GM19328 (cell line): ENCODE measurements around the gene EEF2.
"Not testable (repeated sequence)": the region's sequence is repeated elsewhere in the genome, so short reads cannot be mapped to it uniquely, and the experiment has no call there.

Experiments used
- ATAC-seq: cut with Tn5 transposase; IDR thresholded peaks from one replicate; pipeline ENCODE4 v1.9.1; 2021; ENCODE audit warnings: mild to moderate bottlenecking, moderate library complexity; ENCODE audit not compliant: unreplicated experiment

EEF2 gene

GRCh38 chr19:4015705-4016402 is 30.6 kb upstream of the EEF2 start:
- no peak for ATAC-seq

DNA sequence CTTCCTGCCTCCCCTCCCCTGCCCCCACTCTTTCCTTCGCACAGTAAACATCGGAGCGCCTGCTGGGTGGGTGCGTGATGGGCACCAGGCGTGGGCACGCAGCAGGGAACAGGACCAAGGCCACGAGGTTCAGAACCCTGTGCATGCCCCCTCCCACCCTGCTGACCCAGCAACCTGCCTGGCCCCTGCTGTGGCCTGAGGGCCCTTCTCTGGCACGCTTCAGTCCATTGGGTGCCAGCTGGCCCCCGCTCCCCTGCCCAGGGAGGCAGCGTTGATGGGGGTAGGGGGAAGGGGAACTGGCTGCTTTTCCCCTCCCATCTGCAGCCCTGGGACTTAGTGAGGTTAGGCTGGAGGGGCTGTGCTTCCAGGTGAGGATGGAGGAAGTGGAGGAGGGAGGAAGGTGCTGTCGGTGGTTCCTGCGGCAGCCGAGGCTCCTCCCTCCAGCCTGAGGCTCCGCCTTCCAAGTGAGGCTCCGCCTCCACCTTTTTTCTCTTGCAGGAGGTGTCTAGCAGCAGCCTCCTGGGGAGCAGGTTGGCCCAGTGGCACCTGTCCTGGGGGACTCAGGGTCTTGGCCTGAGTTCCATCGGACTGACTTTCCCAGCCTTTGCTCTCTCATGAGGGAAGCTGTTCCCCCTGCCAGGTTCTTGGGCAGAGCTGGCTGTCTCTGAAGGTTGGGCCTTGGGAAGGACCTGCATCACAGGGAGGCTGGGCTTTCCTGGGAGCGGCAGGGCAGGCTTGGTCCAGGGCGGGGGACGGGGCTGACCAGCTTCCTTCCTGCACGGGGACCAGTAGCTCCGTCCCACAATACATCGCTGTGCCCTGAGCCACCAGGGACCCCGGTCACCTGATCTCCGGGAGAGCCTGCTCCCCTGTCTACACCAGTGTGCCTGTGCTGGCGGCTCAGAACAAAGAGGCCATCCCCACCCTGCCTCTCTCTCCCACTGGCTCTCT is 29.6 kb upstream of the EEF2 start:
- no peak for ATAC-seq

DNA sequence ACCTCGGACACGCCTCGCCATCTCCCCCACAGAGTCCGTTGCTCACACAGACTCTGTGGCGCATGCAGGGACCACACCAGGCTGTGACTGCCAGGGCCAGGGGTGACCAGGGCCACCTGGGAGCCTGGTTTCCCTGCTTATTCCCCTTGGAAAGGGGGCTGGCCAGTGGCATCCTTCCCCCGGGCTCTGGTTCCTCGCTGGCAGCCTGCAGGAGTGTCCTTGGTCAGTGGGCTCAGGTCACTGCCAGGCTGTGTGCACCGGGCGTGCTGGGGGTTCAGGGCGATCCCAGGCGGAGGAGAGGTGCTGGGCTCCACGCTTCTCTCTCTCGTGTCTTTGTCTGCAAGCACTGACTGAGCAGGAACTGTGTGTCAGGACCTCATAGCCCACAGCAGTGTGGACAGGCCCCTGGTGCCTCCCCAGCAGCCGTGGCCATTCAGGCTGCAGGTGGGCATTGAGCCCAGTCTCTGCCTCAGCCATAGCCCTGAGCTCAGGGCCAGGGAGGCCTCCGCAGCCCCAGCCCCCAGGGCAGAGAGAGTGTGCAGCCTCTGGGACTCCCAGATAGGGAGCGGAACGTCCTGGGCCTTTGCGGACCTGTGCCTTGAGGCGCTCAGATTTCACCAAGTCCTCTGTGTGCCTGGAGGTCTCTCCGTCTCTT is 28.8 kb upstream of the EEF2 start:
- ATAC-seq, result no peak

DNA sequence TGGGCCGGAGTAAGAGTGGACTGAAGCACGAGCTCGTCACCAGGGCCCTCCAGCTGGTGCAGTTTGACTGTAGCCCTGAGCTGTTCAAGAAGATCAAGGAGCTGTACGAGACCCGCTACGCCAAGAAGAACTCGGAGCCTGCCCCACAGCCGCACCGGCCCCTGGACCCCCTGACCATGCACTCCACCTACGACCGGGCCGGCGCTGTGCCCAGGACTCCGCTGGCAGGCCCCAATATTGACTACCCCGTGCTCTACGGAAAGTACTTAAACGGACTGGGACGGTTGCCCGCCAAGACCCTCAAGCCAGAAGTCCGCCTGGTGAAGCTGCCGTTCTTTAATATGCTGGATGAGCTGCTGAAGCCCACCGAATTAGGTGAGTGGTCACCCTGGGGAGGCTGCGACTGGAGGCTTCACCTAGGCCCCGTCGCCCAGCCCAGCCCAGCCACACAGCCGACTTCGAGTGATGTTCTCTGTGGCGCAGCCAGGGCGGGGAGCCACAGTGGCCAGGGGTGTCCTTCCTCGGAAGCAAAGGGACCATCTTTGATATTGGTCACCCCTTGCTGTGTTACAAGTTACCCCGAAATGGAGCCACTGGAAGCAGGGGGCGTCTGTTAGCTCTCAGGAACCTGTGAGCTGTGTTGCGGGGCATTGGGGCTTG is 27.8 kb upstream of the EEF2 start:
- ATAC-seq, result no peak

DNA sequence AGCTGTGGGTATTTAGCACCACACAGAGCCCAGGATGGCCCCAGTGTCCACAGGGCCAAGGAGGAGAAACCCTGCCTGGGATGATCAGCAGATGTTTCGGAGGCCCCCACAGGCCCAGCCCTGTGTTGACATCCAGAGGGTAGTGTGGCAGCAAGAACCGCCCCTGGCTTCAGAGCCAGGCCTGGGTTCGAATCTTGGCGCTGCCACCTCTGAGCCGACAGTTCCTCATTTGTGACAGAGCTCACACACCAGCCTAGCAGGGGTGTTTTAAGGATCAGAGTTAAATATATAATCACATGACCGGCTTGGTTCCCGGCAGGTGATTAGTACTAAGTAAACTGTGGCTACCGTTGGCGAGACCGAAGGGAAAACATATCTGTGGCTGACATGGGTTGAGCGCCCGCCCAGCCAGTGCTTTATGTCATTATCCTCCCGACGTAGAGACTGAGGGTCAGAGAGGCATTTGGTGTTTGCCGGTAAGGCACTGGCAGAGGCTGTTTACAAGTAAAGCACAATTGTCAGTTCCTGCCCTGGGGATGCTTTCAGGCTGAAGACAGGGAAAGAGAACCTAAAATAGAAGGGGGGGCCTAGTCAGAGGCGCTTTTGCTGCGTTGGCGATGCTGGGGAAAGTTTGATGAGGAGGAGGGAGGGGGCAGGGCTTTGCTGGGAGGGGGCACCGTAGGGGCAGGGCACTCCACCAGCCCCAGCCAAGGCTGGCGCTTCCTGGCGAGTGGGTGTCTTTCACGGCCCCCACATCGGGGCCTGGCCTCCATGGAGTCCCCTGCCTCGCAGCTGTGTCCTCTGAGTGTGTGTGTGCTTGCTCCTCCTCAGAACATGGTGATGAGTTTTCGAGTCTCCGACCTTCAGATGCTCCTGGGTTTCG is 27.1 kb upstream of the EEF2 start:
- ATAC-seq, result no peak

DNA sequence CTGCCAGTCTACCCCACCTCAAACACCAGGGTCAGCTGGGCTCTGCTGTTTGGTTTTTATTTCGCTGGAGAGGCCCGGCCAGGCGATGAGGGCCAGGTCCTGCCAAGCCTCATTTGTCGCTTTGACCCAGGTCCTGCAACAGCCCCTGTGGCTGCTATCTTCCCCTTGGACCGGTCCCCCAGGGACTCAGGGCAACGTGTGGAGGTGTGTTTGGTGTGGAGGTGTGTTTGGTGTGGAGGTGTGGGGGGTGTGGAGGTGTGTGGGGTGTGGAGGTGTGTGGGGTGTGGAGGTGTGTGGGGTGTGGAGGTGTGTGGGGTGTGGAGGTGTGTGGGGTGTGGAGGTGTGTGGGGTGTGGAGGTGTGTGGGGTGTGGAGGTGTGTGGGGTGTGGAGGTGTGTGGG is 26.2 kb upstream of the EEF2 start:
- not testable (repeated sequence) for ATAC-seq

DNA sequence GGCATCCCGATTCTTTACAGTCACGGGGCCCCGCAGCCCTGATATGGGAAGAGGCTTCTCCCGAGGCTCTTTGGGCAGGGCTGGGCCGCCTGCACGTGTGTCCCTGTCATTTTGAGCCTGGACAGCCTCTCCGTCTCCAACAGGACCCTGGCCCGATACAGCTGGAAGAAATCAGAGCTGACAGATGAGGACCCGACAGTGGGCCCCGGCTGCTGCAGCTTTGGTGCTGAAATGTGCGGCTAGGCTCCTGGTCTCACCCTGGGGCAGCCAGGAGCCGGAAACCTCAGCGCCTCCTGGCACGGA is 25.5 kb upstream of the EEF2 start:
- ATAC-seq, result no peak

- ATAC-seq, result no peak
These were observed 24.9 kb upstream of the EEF2 start for GRCh38 chr19:4009990-4010807.

DNA sequence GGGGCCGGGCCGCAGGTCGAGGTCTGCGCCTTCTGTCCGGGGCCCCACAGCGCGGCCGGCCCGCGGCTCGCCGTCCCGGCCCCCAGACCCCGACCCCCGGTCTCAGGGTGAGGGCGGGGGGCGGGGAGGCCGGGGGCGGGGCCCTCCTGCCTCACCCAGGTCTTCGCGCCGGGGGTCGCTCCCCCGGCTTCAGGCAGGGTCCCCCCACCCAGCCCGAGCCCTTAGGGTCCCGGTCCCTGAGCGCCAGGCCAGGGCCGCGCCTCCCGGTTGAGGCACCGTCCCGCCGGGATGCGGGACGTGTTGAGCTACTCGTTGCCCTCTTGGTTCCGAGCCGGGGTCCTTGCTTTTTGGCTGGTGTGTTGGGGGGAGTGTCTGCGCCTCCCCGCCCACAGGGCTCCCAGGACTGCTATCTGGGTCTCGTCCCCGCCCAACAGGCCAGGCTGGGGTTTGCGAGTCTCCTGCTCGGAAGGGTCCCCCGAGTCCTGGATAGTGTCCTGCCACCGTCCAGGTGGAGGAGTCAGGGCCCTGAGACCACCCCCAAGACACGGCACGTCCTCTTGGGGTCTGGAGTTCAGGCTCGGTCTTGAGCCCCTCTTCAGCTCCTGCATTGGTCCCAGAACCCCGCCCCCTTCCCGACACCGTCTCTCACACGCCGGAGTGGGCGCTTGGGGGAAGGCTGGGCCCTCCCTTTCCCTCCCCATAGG is 22.7 kb upstream of the EEF2 start:
- ATAC-seq, result peak; percentile 25

GRCh38 chr19:4007021-4007835 is 22.0 kb upstream of the EEF2 start, which contains the start of gene PIAS4:
Gene PIAS4 (plus strand): TSS chr19:4007736. CDS start chr19:4007761, 25 bp downstream.
- peak; percentile 80 for ATAC-seq

DNA sequence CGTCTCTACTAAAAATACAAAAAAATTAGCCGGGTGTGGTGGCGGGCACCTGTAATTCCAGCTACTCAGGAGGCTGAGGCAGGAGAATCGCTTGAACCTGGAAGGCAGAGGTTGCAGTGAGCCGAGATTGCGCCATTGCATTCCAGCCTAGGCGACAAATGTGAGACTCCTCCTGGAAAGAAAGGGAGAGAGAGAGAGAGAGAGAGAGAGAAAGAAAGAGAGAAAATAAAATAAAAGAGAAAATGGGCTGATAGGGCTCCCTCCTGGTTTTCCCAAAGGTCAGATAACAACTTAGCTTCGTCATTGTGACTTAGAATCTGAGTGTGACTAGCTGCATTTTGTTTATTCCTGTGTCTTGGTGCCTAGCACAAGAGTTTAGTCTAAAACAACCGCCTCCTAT is 20.2 kb upstream of the EEF2 start:
- not testable (repeated sequence) for ATAC-seq

DNA sequence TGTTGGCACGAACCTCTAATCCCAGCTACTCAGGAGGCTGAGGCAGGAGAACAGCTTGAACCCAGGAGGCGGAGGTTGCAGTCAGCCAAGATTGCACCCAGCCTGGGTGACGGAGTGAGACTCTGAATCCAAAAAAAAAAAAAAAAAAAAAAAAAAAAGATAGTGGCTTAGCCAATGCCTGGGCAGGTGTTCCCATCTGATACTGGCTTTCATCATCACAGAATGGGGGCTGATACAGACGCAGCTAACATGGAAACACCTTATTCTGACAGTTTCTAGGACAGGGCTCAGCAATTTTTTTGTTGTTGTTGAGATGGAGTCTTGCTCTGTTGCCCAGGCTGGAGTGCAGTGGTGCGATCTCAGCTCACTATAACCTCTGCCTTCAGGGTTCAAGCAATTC is 15.5 kb upstream of the EEF2 start:
- ATAC-seq, result not testable (repeated sequence)

DNA sequence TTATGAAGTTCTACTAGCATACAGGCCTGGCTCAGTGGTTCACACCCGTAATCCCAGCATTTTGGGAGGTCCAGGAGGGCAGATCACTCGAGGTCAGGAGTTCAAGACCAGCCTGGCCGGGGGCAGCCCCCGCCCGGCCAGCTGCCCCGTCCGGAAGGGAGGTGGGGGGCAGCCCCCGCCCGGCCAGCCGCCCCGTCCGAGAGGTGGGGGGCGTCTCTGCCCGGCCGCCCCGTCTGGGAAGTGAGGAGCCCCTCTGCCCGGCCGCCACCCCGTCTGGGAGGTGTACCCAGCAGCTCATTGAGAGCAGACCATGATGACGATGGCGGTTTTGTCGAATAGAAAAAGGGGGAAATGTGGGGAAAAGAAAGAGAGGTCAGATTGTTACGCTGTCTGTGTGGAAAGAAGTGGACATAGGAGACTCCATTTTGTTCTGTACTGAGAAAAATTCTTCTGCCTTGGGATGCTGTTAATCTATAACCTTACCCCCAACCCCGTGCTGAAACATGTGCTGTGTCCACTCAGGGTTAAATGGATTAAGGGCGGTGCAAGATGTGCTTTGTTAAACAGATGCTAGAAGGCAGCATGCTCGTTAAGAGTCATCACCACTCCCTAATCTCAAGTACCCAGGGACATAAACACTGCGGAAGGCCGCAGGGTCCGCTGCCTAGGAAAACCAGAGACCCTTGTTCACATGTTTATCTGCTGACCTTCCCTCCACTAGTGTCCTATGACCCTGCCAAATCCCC is 13.6 kb upstream of the EEF2 start:
- ATAC-seq, result not testable (repeated sequence)

- ATAC-seq, result no peak
These were observed 10.3 kb upstream of the EEF2 start for GRCh38 chr19:3995607-3996006.

DNA sequence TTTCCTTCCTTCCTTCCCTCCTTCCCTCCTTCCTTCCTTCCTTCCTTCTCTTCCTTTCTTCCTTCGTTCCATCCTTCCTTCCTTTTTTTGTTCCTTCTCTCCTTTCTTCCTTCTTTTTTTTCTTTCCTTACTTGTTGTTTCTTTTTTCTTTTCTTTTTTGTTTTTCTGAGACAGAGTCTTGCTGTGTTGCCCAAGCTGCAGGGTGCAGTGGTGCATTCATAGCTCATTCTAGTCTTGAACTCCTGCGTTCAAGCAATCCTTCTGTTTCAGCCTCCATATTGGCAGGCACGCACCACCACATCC is 5.5 kb upstream of the EEF2 start:
- ATAC-seq, result no peak

DNA sequence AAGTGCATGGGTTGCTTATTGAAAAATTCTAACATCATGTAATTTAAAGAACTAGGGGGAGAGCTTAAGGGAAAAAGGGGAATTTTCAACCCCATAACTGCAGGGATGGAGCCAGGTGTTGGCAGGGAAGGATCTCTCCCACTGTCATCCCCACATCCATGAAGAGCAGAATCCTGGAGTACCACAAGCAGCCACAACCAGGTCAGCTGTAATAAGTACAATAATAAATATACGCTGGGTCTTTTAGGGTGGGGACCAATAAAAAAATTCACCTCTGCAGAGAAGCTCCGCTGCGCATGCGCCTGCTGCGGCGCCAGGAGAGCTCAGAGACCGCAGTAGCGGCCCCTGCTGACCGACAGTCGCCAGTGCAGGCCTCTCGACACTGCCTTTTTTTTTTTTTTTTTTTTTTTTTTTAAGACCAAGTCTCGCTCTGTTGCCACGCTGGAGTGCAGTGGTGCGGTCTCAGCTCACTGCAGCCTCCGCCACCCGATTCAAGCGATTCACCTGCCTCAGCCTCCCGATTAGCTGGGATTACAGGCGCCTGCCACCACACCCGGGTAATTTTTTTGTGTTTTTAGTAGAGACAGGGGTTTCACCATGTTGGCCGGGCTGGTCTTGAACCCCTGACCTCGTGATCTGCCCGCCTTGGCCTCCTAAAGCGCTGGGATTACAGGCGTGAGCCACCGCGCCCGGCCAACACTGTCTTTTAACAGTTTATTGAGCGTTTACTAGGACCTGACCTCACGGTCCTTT is 2.5 kb upstream of the EEF2 start:
- peak; percentile 33 for ATAC-seq
